Loucy (cell line): ENCODE data around the gene FGD5.

Experiments
- CTCF ChIP-seq: fragments of 200-600 bp; sonication (generic); conservative IDR thresholded peaks from 2 replicates; pipeline ENCODE4 v1.5.1; 2014; ENCODE audit warnings: mild to moderate bottlenecking, antibody characterized with exemption, low read length
- EZH2phosphoT487 ChIP-seq: fragments of 200-600 bp; IDR thresholded peaks from 2 replicates; pipeline ENCODE4 v1.6.1; 2018; ENCODE audit warnings: antibody characterized with exemption, mild to moderate bottlenecking, moderate library complexity, borderline replicate concordance

- TF ChIP-seq CTCF (no peak), EZH2phosphoT487 (no peak)
Observed at GRCh38 chr3:14804835-14805780, 13.7 kb upstream of the FGD5 start.
